ENCODE data around the gene MYL9.
"Not testable (repeated sequence)": the region's sequence is repeated elsewhere in the genome, so short reads cannot be mapped to it uniquely, and the experiment has no call there.

The MYL9 gene

DNA sequence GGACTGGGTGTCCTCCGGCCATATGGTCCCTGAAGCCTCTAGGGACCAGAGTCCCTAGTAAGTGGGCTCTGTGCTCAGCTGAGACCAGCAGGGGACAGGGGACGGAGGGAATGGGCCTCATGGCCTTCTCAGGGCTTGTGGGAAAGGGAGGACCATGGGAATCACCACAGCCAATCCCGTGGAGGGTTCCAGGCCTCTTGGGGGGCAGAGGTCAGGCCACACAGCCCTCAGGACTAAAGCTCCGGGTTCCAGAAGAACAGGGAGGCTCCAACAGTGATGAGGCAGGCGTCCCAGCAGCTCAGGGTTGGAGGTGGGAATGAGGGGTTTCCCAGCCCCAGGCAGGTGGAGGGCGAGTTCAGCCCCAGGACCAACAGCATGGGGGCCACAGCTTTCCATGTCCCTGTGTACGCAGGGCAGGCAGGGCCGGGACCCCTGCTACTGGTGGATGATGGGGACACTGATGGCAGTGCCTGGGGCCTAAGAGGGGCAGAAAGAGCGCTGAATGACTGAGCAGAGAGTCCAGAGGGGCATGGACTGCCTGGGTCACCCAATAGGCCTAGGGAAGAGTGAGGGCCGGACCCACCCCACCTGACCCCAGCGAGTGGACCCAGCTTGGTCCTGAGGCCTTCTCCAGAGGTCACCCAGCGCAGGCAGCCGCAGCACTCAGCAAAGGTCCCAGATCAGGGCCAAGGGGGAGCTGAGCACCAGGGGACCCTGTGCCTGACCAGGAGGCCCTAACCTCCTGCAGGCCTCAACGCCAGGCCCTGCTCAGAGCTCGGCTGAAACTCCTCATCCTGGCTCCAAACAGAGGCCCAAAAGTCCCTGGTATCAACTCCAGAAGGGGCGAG lies 8.8 kb downstream of the MYL9 start:
- DNase-seq, result no peak

DNA sequence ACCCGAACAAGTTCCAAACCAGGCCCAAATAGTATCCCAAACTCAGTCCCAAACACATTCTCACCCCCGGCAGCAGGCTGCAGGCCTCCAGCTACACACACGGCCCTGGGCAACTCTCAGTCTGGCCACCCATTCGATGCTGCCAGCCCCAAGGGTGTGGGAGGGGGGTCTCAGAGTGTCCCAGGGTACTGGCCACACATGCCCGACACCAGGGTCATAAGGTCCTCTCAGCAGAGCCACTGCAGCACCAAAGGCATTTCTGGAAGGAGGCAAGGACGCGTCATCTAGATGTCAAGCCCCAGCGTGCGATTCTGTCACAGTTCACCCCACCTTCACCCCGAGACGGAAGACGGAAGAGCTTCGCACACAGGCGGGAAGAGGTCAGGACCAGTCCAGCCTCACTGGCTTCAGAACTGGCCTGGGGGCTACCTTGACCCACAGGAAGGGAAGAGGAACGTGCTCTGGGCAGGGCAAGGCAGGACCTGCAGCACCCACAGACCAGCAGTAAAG lies 9.5 kb downstream of the MYL9 start:
- DNase-seq, result no peak

DNA sequence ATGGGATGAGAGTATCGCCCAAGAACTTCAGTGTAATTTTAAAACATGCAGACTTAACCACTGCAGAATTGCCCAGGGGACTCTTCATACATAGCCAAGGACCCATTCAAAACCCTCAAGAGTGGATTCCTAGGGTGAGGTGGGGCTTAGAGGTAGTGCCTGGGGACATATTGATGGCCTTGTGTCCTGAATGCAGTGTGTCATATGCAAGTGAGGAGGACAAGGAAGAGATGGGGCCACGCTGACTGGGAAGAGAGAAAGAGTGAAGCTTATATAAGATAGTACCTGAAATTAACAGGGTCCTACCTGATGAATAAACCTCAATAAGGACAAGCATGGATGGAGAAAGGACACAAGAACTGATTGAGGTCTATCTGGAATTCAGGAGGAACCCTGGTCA lies 13.9 kb downstream of the MYL9 start:
- no peak for DNase-seq

DNA sequence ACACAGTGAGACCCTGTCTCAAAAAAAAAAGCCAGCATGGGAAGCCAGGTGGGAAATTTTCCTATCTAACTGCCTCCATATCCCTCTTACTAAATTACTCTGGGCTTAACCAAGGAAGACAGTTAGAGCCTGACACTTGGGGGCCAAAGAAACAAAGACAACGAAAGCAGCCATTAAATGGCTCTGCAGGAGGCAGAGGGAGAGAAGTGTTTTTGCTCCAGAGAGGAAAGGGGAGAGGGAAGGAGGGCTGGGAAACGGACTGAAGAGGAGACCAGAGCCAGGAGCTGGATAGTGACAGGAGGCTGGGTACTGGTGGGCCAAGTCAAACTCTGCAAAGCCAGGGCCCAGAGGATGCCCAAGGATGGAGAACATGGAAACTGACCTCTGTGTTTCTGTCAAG lies 21.4 kb downstream of the MYL9 start:
- no peak for DNase-seq

DNA sequence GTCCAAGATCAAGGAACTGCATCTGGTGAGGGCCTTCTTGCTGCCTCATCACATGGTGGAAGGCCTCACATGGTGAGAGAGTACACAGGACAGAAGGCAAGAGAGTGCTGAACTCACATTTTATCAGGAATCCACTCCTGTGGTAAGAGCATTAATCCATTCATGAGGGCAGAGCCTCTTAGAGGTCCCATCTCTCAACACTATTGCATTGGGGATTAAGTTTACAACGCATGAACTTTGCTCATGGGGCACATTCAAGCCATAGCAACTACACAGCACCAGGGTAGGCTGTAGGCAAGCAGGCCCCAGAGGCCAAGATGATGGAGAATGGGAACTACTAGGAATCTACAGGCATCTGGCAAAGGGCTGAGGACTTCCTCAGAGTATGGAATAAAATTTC lies 22.1 kb downstream of the MYL9 start:
- DNase-seq, result no peak

DNA sequence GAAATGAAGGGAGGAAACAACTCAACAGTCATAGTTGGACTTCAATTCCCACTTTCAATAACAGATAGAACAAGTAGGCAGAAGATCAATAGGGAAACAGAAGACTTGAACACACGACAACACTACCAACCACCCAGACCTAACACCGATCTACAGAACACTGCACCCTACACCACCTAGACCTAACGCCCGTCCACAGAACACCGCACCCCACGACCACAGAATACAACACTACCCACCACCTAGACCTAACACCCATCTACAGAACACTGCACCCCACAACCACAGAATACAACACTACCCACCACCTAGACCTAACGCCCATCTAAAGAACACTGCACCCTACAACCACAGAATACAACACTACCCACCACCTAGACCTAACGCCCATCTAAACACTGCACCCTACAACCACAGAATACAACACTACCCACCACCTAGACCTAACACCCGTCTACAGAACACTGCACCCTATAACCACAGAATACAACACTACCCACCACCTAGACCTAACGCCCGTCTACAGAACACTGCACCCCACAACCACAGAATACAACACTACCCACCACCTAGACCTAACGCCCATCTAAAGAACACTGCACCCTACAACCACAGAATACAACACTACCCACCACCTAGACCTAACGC lies 22.9 kb downstream of the MYL9 start:
- not testable (repeated sequence) for DNase-seq

DNA sequence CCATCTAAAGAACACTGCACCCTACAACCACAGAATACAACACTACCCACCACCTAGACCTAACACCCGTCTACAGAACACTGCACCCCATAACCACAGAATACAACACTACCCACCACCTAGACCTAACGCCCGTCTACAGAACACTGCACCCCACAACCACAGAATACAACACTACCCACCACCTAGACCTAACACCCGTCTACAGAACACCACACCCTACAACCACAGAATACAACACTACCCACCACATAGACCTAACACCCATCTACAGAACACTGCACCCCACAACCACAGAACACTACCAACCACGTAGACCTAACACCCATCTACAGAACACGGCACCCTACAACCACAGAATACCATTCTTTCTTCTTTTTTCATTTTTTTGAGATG lies 23.4 kb downstream of the MYL9 start:
- DNase-seq, result not testable (repeated sequence)

DNA sequence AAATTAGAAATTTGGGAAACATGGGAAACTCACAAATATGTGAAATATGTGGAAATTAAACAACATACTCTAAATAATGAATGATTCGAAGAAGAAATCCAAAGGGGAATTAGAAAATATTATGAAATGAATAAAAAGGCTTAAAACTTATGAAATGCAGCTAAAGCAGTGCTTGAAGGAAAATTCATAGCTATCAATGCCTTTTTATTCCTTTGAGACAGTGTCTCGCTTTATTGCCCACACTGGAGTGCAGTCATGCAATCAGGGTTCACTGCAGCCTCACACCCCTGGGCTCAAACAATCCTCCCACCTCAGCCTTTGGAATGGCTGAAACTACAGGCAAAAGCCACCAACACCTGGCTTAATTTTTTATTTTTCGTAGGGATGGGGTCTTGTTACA lies 24.2 kb downstream of the MYL9 start:
- no peak for DNase-seq

DNA sequence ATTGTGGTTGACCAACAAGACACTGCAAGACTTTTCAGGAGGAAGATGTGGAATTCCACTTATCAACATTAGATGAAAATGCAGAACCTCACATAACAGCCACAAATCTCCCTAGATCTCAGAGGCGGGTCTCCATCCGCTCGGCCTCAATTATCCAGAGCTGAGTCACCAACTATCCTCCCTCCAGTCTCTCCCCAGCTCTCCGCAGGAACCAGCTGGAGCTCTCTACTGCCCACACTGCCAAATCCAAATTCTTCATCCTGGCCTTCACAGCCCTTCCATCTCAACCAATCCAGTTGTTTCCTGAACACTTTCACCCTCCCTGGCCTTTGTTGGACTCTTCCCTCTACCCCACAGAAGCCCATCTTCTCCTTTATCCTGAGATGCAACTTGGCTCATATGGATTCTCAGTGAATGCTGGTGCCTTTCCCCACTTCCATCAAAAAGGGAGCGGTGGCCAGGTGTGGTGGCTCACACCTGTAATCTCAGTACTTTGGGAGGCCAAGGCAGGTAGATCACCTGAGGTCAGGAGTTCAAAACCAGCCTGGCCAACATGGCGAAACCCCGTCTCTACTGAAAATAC lies 28.6 kb downstream of the MYL9 start:
- peak; percentile 14 for DNase-seq

DNA sequence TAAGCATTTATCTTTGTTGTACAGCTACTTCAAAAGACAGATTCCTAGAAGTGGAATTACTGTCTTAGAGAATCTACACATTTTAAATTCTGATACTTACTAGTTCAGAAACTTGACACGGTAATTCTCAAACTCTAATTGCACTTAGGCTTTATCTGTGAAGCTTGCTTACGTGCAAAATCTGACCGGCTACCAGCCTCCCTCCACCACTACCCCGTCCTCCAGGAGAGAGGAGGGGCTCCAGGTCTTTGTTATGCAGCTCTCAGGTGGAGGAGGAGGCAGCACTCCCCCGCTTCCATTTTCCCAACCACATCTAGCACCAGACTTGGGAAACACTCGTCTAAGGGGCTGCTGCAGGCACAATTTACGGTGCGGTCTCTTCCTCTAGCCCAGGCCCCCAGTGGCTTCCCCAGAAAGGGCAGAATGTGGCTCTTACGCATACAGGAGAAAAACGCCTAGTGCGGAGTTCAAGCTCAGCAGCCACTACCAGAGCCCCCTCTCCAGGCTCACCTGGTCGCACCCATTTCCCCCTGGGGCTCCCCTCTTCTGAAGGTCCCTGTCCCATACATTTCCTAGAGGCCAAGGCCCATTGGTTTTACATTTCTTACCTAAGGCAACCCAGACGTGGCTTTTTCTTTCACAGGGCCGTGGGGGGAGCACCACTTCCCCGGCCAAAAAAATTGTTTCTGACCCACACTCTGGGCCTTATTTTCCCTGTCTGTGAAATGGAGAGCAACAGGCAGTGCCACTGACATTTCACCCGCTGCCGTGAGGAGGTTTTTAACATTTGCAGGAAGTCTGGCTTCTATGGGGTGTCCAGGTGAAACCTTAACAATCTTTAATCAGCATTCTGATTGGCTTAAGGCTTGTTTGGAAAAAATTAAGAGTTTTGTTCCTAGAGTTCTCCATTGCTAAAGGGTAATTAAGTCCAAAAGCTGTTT lies 30.5 kb downstream of the MYL9 start:
- no peak for DNase-seq

DNA sequence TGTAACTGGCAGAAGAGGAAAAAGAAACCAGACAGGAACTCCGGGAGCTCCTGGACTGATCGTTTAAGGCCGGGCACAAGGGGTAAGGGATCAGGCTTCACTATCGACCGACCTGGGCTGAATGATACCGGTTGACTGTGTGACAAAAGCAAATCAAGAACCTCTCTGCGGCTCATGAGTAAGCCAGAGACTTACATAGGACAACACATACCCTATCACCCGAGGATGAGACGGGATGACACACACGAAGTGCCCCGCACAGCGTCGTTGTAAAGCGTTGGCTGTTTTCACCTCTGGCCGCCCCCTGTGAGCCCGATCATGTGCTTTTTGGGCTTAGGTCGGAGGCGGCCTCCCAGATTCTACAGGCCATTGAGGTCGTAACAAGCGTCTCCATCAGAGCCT lies 31.4 kb downstream of the MYL9 start:
- peak; percentile 47 for DNase-seq

DNA sequence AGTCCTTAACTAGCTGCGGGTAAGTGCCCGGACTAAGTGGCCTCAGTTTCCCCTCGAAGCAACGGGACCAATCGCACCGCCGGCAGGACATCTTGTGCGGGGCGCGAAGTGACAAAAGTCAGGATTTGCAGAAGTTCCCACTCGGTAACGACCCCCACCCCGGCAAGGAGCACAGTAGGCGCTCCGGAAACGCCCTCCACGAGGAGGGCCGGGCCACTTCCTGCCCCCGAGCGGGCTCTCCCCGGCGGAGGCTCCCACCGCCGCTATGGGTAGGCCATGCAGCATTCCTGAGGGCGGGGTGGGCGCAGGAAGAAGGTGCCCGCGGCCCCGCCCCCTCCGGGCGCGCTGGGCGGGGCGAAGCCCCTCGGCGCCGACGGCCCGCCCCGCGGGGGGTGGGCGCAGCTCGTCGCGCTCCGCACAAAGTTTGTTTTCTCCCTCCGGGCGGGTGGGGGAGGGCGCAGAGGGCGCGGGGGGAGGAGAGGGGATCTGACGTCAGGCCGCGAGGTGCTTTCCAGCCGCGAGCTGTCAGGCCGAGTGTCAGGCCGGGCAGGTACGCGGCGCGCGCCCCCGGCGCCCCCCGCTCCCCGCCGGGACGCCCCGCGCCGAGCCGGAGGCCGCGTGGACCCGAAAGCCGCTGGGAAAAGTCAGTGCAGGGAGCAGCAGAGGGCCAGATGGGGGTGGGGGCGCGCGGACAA lies 31.9 kb downstream of the MYL9 start, which contains the start of gene TGIF2:
Gene TGIF2, plus strand, starts transcription at position 495 of the 695 bp plus-strand sequence. CDS start 5,178 bp downstream, outside the sequence.
- peak; percentile 58 for DNase-seq

DNA sequence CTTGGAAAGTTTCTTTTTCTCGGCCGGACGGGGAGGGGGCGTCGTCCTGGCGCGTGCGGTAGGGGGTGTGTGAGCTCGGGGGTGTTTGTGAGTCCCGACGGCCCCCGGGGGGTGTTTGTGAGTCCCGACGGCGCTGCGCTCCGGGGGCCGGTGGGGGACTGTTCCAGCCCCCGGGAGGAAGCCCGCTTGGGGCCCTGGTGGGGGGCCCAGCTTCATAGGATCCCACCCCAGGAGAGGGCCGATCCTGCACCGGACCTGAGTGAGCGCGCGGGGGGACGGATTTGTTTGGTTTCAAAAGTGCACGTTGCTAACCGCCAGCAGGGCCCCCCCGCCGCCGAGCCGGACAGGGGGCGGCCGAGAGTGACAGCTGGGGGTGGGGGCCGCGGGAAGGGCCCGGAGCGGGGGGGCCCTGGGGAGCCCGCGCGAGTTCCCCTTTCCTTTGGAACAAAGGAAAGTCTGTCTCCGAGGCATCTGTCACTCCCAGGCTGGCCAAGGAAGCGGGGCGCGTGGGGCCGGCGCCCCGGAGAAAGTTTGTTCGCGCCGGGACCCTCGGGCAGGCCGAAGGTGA lies 32.6 kb downstream of the MYL9 start:
- peak; percentile 46 for DNase-seq

DNA sequence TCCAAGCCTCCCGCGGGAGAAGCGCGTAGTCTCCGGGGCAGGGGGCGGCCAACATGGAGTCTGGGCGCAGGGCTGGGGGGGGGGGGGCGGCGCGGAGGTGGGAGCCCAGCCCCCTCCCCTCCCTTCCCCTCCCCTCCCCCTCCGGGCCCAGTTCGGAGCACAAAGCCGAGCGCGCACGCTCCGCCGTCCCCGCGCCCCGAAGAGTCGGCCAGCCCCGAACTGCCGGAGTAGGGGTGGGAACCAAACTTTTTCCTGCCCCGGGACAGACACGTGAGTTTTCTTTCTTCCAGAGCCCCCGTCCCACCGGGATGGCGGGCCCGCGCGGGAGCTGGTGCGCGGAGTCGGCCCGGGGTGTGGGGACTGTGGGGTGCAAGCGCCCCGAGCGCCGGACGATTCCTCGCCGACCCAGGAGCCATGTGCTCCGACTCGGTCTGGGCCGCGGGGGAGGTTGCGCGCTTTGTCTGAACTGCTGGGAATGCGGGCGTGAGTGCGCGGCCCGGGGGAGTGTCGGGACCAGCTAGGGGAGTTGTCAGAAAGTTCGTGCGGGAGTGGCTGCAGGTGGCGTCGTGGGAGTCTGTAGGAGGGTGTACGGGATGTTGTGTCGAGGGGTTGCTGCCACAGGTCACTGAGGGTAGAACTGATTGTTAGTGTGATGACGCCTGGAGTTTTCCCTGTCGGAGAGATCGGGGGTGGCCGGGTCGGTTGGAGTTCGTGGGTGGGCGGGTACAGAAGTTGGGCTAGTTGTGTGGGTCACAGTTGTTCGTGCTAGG lies 33.2 kb downstream of the MYL9 start:
- peak; percentile 26 for DNase-seq

DNA sequence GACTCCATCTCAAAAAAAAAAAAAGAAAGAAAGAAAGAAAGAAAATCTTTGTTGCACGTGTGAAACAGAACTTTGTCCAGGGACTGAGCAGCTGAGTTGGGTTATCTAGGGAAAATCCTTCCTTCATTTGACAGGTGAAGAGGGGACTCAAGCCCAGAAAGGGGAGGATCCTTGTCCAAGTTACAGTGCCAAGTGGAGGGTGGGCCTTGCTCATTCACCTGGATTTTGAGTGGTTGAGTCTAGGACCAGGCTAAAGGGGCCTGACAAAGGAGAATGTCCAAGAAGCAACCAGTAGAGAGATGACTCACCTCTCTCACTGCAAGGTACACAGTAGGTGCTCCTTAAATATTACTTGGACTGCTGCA lies 34.7 kb downstream of the MYL9 start:
- no peak for DNase-seq

DNA sequence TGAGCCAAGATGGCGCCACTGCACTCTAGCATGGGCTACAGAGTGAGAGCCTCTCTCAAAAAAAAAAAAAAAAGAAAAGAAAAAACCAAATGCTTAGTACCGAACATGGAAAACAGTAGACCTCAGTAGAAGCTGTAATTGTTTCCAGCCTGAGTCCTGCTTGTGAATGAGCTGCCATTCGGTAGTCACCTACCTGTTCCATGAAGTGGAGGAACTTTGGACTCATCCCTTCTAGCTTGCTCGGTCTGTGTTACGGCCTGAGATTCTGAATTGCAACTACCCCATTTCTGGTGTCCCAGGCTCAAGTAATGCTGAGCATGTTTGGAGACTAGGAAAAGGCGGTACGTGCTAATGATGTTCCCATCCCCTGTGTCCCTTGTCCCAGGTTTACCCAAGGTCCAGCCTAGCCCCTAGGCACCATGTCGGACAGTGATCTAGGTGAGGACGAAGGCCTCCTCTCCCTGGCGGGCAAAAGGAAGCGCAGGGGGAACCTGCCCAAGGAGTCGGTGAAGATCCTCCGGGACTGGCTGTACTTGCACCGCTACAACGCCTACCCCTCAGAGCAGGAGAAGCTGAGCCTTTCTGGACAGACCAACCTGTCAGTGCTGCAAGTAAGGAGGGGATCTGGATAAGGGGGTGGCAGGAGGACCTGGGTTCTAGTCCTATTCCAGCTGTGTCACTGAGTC lies 37.2 kb downstream of the MYL9 start:
- no peak for DNase-seq

DNA sequence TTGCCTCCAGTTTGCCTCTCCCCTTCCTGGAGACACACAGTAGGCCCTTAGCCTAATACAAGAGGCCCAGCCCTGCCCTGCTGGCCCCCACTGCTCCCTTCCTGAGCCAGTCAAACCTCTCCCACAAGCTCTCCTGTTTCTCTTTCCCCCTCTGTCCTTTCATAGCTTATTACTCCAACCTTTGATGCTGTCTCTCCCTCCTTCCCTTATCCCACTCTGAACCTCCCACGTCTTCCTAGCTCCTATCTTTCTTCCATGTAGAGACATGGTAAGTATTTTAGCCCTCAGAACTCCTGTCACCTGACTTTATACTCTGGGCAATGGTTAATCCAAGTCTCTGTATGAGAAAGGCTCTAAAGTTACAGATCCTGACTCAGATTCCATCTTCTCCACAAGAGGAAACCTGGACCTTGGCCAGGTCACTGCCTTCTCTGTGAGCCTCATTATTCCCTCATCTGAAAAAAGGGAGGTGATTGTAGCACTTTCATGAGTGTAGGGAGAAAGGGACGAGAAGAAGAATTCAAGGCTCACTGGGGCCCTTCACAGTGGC lies 38.8 kb downstream of the MYL9 start:
- DNase-seq, result no peak

DNA sequence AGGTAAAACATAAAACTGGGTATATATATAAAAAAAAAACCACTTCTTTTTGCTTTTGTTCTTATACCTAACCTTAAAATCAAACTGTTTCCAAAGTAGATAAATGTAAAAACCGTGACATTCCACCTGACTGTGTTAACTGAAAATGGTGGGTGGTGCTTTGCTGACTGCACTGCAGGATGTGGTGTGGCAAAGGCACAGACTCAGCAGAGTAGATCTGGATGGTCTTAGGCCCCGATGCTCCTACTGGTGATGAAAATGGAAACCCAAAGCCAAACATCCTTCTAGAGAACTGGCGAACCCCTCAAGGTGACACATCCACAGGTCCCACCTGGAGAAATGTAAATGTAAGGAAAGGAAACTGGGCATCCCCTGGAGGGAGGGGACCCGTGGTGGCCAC lies 41.0 kb downstream of the MYL9 start:
- DNase-seq, result no peak

DNA sequence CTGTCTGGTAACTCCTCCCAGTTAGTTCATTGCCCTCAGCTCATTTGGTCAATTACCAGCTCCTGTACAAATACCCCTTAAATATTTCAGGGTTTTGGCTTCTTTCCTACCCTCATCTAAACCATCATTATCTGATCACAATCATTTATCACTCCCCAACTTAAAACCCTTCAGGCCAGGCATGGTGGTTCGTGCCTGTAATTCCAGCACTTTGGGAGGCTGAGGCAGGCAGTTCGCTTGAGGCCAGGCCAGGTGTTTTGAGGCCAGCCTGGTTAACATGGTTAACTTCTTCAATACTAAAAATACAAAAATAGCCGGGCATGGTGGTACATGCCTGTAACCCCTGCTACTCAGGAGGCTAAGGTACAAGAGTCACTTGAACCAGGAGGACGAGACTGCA lies 41.5 kb downstream of the MYL9 start:
- DNase-seq, result no peak

DNA sequence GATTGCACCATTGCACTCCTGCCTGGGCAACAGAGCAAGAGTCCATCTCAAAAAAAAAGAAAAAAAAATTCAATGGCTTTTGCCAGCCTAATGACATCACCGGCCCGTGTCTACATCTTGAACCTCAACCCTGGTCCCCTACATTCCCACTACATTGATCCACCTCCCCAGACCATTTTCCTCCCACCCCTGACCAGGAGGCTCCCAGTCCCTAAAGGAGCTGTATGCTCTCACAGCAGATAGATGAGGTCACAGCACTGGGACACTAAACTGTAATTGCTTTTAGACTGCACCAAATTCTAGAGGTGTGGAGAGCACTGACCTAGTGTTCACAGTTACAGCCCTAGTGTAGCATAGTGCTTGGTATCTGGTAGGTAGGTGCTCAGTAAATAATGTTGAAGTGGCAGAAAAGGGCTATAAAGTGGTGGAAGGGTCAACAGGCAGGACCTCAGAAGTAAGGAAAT lies 42.7 kb downstream of the MYL9 start:
- no peak for DNase-seq
